HG03354 (cell line): ENCODE results near the gene TRIM8.
A peak's percentile ranks its signal among the peaks of the same experiment; 100 is the strongest.
"Not testable (repeated sequence)": the region's sequence is repeated elsewhere in the genome, so short reads cannot be mapped to it uniquely, and the experiment has no call there.

Experiments
- ATAC-seq: cut with Tn5 transposase; IDR thresholded peaks from one replicate; pipeline ENCODE4 v1.9.1; 2021; ENCODE audit warnings: mild to moderate bottlenecking; ENCODE audit not compliant: unreplicated experiment, poor library complexity, severe bottlenecking

TRIM8 gene

DNA sequence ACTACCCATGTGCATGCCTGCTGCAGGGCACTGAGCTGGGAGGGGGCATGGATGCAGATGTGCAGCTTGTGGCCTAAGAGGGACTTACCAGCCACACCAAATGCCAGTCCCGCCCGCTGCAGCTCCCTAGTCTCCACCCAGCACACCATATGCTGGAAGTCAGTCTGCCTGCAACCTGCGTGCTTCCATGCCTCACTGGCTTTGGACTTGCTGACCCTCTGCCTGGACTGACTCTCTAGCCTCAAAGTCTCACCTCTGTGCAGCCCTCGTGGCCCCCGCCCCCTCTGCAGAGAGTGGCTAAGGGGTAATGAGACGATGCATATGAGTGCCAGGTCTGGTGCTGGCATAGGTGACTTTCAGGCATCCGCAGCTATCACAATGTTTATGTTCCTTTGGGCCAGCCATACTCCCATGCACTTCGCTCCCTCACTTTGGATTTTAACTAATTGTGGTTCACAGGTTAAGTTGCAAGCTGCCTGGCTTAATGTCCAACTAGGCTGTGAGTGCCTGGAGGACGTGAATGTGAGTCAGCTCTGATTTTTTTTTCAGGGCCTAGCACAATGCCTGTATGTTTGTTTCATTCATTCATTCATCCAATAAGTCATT lies 21.7 kb downstream of the TRIM8 start:
- no peak for ATAC-seq

DNA sequence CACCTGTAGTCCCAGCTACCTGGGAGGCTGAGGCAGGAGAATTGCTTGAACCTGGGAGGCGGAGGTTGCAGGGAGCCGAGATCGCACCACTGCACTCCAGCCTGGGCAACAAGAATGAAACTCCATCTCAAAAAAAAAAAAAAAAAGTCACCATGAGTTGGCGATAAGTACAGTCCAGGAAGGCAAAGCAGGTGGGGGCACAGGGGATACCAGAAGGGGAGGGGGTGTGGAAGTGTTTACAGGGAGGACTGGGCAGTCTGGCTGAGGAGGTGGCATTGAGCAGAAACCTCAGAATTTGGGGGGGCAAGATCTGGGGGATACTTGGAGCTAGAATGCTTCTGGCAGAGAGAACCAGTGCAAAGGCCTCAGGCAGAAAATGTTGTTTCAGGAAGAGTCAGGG lies 23.1 kb downstream of the TRIM8 start:
- not testable (repeated sequence) for ATAC-seq

DNA sequence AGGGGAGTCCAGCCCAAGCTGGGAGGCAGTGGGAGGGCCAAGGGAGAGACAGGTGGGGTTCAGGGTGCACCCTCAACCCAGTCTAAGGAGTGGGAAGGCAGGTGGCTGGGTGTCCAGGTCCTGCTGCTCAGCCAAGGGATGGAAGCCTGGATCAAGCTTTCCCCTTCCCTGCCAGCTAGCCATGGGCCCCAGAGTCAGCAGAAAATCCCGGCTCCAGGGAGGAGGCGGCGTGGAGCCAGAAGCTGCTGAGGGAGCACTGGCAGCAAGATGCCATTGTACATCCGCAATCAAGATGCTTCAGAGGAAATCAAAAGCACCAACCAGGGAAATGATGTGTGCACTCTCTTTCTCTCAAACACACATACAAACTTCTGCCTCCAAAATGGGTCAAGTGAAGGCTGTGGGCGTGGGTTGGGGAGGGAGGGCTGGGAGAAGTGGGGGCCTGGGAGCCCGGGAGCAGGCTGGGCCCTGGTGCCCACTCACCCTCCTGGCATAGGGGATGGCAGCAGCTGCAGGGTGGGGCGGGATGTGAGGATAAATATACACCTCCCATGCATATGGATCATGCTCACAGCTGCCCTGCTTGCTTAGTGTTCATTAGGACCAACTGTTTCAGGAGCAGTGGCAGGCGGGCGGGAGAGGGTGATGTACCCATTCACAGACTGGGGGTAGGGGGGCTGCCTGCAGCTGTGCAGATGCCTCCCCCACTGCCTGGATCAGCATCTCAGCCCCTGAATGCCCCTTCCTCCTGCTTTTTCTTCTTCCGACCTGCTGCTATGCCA lies 24.2 kb downstream of the TRIM8 start:
- no peak for ATAC-seq

GRCh38 chr10:102669206-102670064 lies 25.2 kb downstream of the TRIM8 start:
- no peak for ATAC-seq

DNA sequence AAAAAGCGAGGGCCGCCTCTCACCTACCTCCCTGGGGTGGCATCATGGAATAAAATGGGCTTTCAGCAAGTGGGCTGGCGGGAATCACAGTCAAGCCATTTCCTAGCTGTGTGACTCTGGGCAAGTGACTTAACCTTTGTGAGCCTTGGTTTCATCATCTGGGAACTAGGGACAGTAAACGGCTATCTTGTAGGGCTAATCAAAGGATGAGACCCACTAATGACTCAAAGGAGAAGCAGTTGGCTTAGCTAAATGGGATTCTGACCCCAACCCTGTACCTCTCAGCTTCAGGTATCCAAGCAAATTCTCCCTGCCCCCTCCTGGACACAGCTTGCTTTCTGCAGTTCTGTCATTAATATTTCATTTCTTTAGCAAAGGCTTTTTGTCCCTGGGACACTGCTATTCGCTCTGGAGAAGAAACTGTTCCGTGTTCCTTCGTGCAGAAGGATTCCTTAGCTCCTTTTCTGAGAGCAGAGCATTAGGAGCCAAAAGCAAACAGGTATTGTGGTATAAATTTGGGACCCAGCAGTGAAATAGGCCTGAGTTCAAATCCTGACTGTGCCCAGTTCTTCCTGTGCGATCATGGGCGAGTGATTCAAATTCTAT lies 25.9 kb downstream of the TRIM8 start:
- ATAC-seq: no peak

GRCh38 chr10:102670871-102671434 lies 26.7 kb downstream of the TRIM8 start:
- no peak for ATAC-seq

DNA sequence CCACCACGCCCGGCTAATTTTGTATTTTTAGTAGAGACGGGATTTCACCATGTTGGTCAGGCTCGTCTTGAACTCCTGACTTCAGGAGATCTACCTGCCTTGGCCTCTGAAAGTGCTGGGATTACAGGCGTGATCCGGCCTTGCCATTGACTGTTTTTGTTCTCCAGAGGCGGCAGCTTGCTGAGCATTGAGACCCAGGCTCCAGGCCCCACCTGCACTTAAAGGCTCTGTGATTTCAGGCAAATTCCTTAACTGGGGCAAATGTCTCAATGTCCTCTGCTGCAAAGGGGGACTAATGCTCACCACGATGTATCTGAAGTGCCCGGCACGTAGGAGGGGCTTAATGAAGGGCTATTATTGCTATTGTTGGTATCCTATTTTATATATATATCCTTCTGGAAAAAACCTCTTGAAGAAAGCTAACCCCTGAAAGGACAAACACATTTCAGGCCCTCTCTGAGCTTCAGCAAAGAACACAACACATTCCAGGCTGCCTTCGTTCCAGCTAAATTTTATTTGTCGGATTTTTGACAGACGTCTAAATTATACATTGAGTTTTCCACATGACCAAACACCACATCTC lies 29.0 kb downstream of the TRIM8 start:
- no peak for ATAC-seq

DNA sequence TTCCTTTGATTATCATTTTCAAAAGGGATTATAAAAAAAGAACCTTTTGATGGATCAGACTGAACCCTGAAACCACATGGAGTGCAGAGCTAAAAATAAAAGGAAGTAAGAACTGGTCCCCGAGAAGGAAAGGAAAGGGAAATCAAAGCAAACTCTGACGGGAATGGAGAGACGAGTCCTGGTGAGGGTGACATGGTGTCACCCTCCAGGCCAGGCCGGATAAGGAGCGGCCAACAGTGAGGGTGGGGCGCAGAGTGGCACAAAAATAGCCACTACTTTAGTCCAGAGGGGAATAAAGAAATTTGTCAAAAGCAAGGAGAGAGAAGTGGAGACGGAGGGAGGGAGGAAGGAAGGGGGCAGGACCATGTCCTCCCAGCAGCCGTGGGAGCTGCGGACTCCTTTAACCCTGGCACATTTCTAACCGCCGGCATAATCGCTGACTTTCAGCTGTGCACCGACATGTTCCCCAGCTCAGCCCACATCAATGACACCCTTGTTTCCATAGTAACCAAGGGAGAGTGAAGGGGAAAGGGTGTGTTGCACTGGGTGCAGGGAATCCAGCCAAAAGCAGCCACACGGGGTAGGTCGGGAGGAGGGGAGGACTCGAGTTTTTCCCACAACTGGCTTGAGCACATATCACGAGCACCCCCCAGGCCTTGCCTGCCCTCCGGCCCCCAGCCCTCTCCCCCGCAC lies 29.7 kb downstream of the TRIM8 start:
- peak; percentile 55 for ATAC-seq

DNA sequence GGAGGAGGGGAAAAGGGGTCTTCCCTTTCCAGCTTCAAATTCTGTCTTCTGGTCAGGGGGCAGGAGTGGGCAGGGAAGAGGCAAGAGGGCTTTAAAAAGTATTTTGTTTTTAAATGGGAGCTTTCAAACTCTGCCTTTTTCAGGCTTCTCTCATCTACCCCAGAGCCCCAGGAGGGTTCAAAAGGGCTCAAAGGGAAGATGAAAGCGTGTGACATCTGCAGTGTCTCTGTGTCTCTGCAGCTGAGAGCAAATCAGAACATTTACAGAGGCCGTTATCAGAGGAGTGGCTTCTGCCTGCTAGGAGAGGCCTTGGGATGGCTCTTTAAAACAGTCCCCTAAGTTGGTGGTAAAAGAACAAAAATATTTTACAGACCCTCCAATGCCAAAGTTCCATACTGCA lies 30.3 kb downstream of the TRIM8 start:
- no peak for ATAC-seq

GRCh38 chr10:102675011-102675665 lies 30.9 kb downstream of the TRIM8 start:
- no peak for ATAC-seq

DNA sequence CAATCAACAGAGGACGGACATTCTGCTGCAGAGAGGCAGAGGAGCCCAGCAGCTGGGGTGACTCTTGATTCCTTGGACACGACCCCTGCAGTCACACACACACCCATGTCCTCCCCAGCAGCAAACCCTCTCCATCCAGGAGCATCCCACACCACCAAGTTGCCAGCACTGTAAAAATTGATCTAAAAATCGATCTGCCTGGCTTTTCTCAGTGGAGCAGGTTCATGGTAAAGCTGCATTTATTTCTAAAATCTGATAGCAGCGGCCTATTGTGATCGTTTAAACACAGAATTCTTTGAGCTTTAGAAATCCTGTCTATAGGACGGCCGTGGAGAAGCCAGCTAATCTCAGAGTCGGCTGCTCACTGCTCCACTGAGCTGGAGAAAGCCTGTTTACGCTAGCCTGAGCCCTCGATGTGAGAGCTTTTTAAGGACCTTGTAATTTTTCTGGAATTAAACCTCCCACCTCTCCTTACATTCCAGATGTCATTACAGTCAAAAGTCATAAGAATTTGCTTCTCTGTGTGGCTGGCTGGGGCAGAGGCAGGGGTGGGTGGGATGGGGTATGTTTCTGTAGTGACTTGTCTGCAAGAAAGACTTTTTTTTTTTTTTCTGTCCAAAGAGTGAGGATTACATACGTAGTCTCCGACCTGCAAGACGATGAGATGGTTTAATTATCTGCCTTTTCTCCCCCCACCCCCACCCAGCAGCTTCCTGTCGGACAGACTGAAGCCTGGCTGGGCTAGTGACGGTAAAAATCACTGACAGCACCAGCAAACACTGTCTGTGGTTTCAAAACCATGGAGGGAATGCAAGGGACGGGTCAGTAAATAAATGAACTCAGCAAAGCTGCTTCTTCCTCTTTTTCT lies 31.6 kb downstream of the TRIM8 start:
- no peak for ATAC-seq

DNA sequence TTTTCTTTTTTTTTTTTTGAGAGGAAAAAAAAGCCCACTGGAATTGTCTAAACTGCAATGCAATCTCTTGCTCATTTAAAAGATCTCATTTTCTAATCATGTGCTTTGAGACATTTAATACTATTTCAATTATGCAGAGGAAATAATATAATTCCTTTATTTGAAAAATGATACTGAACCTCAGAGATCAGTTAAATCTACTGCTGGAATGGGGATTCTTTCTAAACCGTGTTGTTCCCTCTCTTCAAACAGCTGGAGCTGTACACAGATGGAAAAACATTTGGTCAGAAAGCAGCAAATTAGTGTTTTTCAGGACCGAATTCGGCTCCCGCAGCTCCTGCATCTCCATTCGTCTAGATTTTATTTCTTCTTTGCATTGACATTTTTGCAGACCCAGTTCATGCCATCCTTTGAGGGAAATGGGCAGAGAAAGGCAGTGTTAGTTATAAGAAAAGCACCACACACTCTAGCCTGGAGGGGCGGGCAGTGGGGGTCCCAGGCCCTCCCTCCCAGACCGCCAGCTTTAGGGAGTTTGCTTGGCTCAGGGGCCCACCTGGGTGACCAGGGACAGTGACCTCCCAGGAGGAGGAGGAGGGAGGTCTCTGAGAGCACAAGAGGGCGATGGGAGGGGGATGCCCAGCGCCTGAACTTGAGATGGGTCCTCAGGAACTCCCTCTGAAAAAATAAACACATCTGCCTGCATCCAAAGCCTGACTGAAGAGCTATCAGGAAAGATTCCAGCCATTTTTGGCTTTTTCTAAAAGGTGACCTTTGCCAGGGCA lies 32.4 kb downstream of the TRIM8 start:
- no peak for ATAC-seq

DNA sequence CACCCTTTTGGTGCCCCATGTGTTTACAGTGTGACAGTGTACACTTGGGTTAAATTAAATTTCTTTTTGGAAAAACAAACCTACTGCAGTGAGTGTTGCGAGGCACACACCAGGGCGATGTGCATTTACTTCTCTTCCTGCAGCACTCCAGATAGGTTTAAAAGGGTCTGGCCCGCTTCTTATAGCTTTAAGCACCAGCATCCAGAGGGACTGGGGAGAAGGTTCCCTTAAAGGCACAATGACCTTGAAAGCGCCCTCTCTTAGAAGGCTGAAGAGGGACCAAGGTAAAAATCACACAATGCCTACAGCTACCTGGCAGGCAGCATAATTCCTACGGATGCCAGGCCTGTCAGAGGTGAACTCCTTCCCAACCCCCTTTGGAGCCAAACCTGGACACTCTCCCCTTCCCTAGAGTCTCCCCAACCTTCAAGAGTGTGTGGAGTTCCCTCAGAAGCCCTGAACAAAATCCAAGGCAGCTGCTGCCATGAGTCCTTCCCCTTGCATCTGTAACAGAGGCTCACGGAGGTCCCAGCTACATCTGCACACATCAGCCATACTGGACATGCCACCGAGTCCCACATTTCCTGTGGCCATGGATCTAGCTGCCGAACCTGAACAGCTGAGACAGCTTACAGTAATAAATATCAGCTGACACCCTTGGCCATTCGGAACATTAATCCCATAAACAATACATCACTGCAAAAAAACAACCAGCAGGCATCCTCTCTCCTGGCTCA lies 33.2 kb downstream of the TRIM8 start:
- ATAC-seq: no peak

DNA sequence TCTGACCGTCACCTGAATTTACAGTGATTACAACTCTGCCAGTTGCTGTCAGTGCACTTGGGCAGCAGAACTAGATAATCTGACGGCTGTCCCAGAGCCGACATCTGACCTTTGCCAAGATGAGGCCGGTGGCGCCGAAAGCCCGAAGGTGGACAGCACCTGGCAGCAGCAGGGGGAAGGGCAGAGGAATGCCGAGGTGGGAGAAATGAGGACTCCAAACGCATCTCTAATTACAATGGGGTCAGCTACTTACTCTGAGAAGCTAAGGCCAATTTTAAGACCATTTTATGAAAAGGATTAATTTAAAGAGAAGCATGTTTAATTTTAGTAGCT lies 33.8 kb downstream of the TRIM8 start:
- no peak for ATAC-seq

DNA sequence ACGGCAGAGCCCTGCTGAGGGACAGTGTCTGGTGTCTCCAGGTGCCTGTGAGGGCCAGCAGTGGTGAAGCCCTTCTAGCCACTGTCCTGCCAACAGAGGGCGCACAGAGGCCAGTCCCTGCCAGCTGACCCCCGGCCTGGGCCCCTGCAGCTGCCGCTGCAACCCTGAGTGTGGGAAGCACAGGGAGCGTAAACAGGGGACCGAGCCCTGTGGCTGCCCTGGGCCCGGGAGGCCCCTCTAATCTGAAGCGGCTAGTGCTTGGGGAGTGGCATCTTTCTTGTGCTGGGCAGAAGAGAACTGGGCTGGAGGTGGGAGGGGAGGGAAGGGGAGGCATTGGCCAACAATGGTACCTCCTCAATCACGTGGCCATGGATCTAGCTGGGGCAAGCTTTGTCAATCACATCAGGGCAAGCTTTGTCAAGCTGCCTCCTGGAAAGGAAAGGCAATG lies 34.6 kb downstream of the TRIM8 start:
- ATAC-seq: no peak

- ATAC-seq: no peak
Measured at GRCh38 chr10:102679596-102679995, 35.3 kb downstream of the TRIM8 start.
